Measurements from ENCODE around the gene LPCAT1. TPM values are rescaled to one million over a fixed set of nuclear protein-coding genes. Genes with fewer than 3 reads are reported as not detected.

The LPCAT1 gene
- total and polyA plus RNA-seq, 2 of the 4 experiments (the other 2 are of a cell fraction), result 17.7 to 33.6 TPM

GRCh38 chr5:1502737-1503120, 21.0 kb downstream of the LPCAT1 start:
- Histone ChIP-seq H4K8ac (ENCODE audit: low read depth in 2 of 2, low read length in 2 of 2) (no peak overlapping the region), H2BK15ac (ENCODE audit: low read depth, low read length) (no peak overlapping the region), H2AK9ac (replicated peaks; ENCODE audit: low read depth, low read length, poor library complexity) (no peak overlapping the region), H3K23ac (ENCODE audit: low read depth, low read length) (no peak overlapping the region), H3K9ac (ENCODE audit: low read depth, low read length) (no peak overlapping the region), H3K27ac (ENCODE audit: insufficient read depth, low read length) (no peak overlapping the region), H3K9me1 (ENCODE audit: insufficient read depth, low read length) (peaks cover 23% of the 10 kb centered on the region), H3K4me1 (ENCODE audit: control insufficient read depth, insufficient read depth, low read length) (peaks cover 2% of the 10 kb centered on the region; the same call in 1 of the 2 replicates), H3K36me3 (ENCODE audit: control insufficient read depth, insufficient read depth, low read length) (peaks cover 15% of the 10 kb centered on the region), H2AK5ac (ENCODE audit: low read depth, low read length) (no peak overlapping the region), H2BK120ac (ENCODE audit: low read depth, low read length) (no peak overlapping the region), H3K4me2 (ENCODE audit: low read depth, low read length) (no peak overlapping the region), H3K9me3 (ENCODE audit: control insufficient read depth, insufficient read depth, low read length) (no peaks in the 10 kb centered on the region), H2AFZ (replicated peaks; ENCODE audit: low read length, poor library complexity) (no peak overlapping the region), H3K18ac (ENCODE audit: low read depth, low read length) (no peak overlapping the region), H4K91ac (ENCODE audit: insufficient read depth, low read depth, low read length) (no peak overlapping the region), H3K27me3 (ENCODE audit: control insufficient read depth, insufficient read depth, low read length) (no peaks in the 10 kb centered on the region), H3K14ac (replicated peaks; ENCODE audit: low read depth, low read length) (no peak overlapping the region), H3K4ac (ENCODE audit: low read depth, low read length) (no peak overlapping the region), H4K20me1 (ENCODE audit: insufficient read depth, low read length) (peaks cover 97% of the 10 kb centered on the region), H3K79me1 (ENCODE audit: low read depth in 1 of 2, low read length in 2 of 2) (peaks cover 28 to 72% of the 10 kb centered on the region in 2 experiments), H2BK5ac (ENCODE audit: low read depth, low read length, poor library complexity, severe bottlenecking) (no peak overlapping the region), H3K56ac (ENCODE audit: extremely low read depth, insufficient read depth, low read length) (no peak overlapping the region), H4K5ac (ENCODE audit: low read depth, low read length) (no peak overlapping the region), H2BK20ac (ENCODE audit: low read depth, low read length) (no peak overlapping the region), H3K4me3 (ENCODE audit: insufficient read depth, low read depth, low read length) (no peak overlapping the region)
- ATAC-seq (ENCODE audit: low read depth) (no peak), DNase-seq (no peak)
- BruUV-seq (replicated peaks), result no TSS peak
- WGBS, 2 experiments (ENCODE audit: extremely low coverage in 2 of 2, insufficient read length in 1 of 2), result 86% methylated on average over 7 of the region's 10 CpGs; no CpG with 5 or more reads in 1 of the 2 experiments
- in situ Hi-C loops (cut with MboI; ENCODE audit: low sequenced_read_pairs), result no loop called here
- CTCF ChIA-PET, result no interaction called here
- intact Hi-C loops (cut with micrococcal nuclease), result no loop called here
- TF ChIP-seq RAD21 (IDR thresholded peaks at IDR 0.05; ENCODE audit: low read length) (no peak), USF2 (IDR thresholded peaks at IDR 0.05; ENCODE audit: low read depth, low read length) (no peak), MAFK (IDR thresholded peaks at IDR 0.05; ENCODE audit: low read depth, low read length) (no peak), MXI1 (IDR thresholded peaks at IDR 0.05; ENCODE audit: borderline replicate concordance, low read depth, low read length) (no peak), SMC3 (IDR thresholded peaks at IDR 0.05; ENCODE audit: low read depth, low read length) (no peak), CTCF (conservative IDR thresholded peaks at IDR 0.05; ENCODE audit: low read depth, low read length) (no peak), FOS (IDR thresholded peaks at IDR 0.05; ENCODE audit: low read depth, low read length) (no peak), BHLHE40 (IDR thresholded peaks at IDR 0.05; ENCODE audit: low read depth, low read length) (no peak), MAZ (IDR thresholded peaks at IDR 0.05; ENCODE audit: borderline replicate concordance, low read depth, low read length) (no peak), CEBPB (IDR thresholded peaks at IDR 0.05; ENCODE audit: low read depth, low read length) (no peak), NFE2L2 (IDR thresholded peaks at IDR 0.05; ENCODE audit: low read depth, low read length) (no peak), RCOR1 (IDR thresholded peaks at IDR 0.05; ENCODE audit: insufficient replicate concordance, low read length) (no peak), RFX5 (IDR thresholded peaks at IDR 0.05; ENCODE audit: low read depth, low read length) (no peak), CHD1 (IDR thresholded peaks at IDR 0.05; ENCODE audit: low read depth, low read length) (no peak), POLR2A (IDR thresholded peaks at IDR 0.05; ENCODE audit: low read depth, low read length) (no peak), ELK1 (IDR thresholded peaks at IDR 0.05; ENCODE audit: borderline replicate concordance, low read depth, low read length) (no peak)
- dilution Hi-C loops (cut with HindIII; ENCODE audit: low sequenced_read_pairs, unreplicated experiment), result no loop called here
- POLR2A ChIA-PET (ENCODE audit: unreplicated experiment), result no interaction called here

Data from IMR-90 (cell line).